ENCODE data around the gene PITX1.
"Not testable (repeated sequence)": the region's sequence is repeated elsewhere in the genome, so short reads cannot be mapped to it uniquely, and the experiment has no call there.

PITX1 gene

GRCh38 chr5:134992148-134992547 lies 41.9 kb downstream of the PITX1 start:
- Histone ChIP-seq H3K27me3 (ENCODE audit: low read length) (no peaks in the 10 kb centered on the region), H2AFZ (ENCODE audit: low read depth, low read length, severe bottlenecking) (no peak overlapping the region), H3K9me2 (replicated peaks; ENCODE audit: insufficient read depth, low read length) (no peaks in the 10 kb centered on the region), H3K4me3 (ENCODE audit: insufficient read depth, low read length, poor library complexity, severe bottlenecking) (no peak overlapping the region), H3K27ac (ENCODE audit: low read depth, low read length) (no peak overlapping the region), H3K9me3 (ENCODE audit: insufficient read depth, low read length) (no peaks in the 10 kb centered on the region), H3K79me2 (ENCODE audit: insufficient read depth, low read length) (no peaks in the 10 kb centered on the region), H4K20me1 (ENCODE audit: low read depth, low read length) (no peaks in the 10 kb centered on the region), H3K9ac (ENCODE audit: low read length) (no peak overlapping the region), H3F3A (ENCODE audit: insufficient read depth) (0 out of 2 replicates have a peak, but pooled peaks cover 4% of the 10 kb centered on the region), H3K4me2 (ENCODE audit: low read depth, low read length, poor library complexity, severe bottlenecking) (no peak overlapping the region), H3K36me3 (ENCODE audit: low read length) (peaks cover 3% of the 10 kb centered on the region; the same call in 1 of the 2 replicates)
- TF ChIP-seq CTCF (IDR thresholded peaks at IDR 0.05; ENCODE audit: insufficient read depth, low read length, poor library complexity, severe bottlenecking) (no peak), EZH2phosphoT487 (conservative IDR thresholded peaks at IDR 0.05; ENCODE audit: low read length) (no peak)

- H3K4me3 ChIP-seq (ENCODE audit: insufficient read depth, low read length, poor library complexity, severe bottlenecking); H3K36me3 ChIP-seq (ENCODE audit: low read length); H3K9ac ChIP-seq (ENCODE audit: low read length); H3K4me2 ChIP-seq (ENCODE audit: low read depth, low read length, poor library complexity, severe bottlenecking); H3K79me2 ChIP-seq (ENCODE audit: insufficient read depth, low read length); H2AFZ ChIP-seq (ENCODE audit: low read depth, low read length, severe bottlenecking); H3K27ac ChIP-seq (ENCODE audit: low read depth, low read length); H3K9me2 ChIP-seq (replicated peaks; ENCODE audit: insufficient read depth, low read length); H3K27me3 ChIP-seq (ENCODE audit: low read length); H4K20me1 ChIP-seq (ENCODE audit: low read depth, low read length); H3F3A ChIP-seq (ENCODE audit: insufficient read depth); H3K9me3 ChIP-seq (ENCODE audit: insufficient read depth, low read length): not testable (repeated sequence)
Observed at GRCh38 chr5:134990183-134990582, 43.8 kb downstream of the PITX1 start.

GRCh38 chr5:134989266-134989830 lies 44.7 kb downstream of the PITX1 start:
- H3K9me2 ChIP-seq (replicated peaks; ENCODE audit: insufficient read depth, low read length): no peaks in the 10 kb centered on the region
- no peaks in the 10 kb centered on the region for H4K20me1 ChIP-seq (ENCODE audit: low read depth, low read length)
- H3K4me3 ChIP-seq (ENCODE audit: insufficient read depth, low read length, poor library complexity, severe bottlenecking): no peak overlapping the region
- 0 out of 2 replicates have a peak, but pooled peaks cover 1% of the 10 kb centered on the region for H3F3A ChIP-seq (ENCODE audit: insufficient read depth)
- no peak overlapping the region for H3K27ac ChIP-seq (ENCODE audit: low read depth, low read length)
- H3K4me2 ChIP-seq (ENCODE audit: low read depth, low read length, poor library complexity, severe bottlenecking): no peak overlapping the region
- H3K27me3 ChIP-seq (ENCODE audit: low read length): no peaks in the 10 kb centered on the region
- H3K9ac ChIP-seq (ENCODE audit: low read length): no peak overlapping the region
- no peak overlapping the region for H2AFZ ChIP-seq (ENCODE audit: low read depth, low read length, severe bottlenecking)
- no peaks in the 10 kb centered on the region for H3K9me3 ChIP-seq (ENCODE audit: insufficient read depth, low read length)
- no peaks in the 10 kb centered on the region for H3K79me2 ChIP-seq (ENCODE audit: insufficient read depth, low read length)
- TF ChIP-seq EZH2phosphoT487 (conservative IDR thresholded peaks at IDR 0.05; ENCODE audit: low read length) (no peak), CTCF (IDR thresholded peaks at IDR 0.05; ENCODE audit: insufficient read depth, low read length, poor library complexity, severe bottlenecking) (no peak)
- peaks cover 3% of the 10 kb centered on the region; the same call in 1 of the 2 replicates for H3K36me3 ChIP-seq (ENCODE audit: low read length)

GRCh38 chr5:134982230-134982629 lies 51.8 kb downstream of the PITX1 start:
- Histone ChIP-seq H3K4me3 (ENCODE audit: insufficient read depth, low read length, poor library complexity, severe bottlenecking) (no peak overlapping the region), H3K27me3 (ENCODE audit: low read length) (no peaks in the 10 kb centered on the region), H3K79me2 (ENCODE audit: insufficient read depth, low read length) (no peaks in the 10 kb centered on the region), H3K9me3 (ENCODE audit: insufficient read depth, low read length) (peaks cover 27% of the 10 kb centered on the region; the same call in 1 of the 2 replicates), H3K4me2 (ENCODE audit: low read depth, low read length, poor library complexity, severe bottlenecking) (no peak overlapping the region), H2AFZ (ENCODE audit: low read depth, low read length, severe bottlenecking) (no peak overlapping the region), H3F3A (ENCODE audit: insufficient read depth) (no peaks in the 10 kb centered on the region), H3K36me3 (ENCODE audit: low read length) (no peaks in the 10 kb centered on the region), H3K27ac (ENCODE audit: low read depth, low read length) (no peak overlapping the region), H4K20me1 (ENCODE audit: low read depth, low read length) (no peaks in the 10 kb centered on the region), H3K9me2 (replicated peaks; ENCODE audit: insufficient read depth, low read length) (no peaks in the 10 kb centered on the region), H3K9ac (ENCODE audit: low read length) (no peak overlapping the region)
- no peak for TF ChIP-seq EZH2phosphoT487 (conservative IDR thresholded peaks at IDR 0.05; ENCODE audit: low read length)
- no peak for TF ChIP-seq CTCF (IDR thresholded peaks at IDR 0.05; ENCODE audit: insufficient read depth, low read length, poor library complexity, severe bottlenecking)
